GM18498 (cell line): ENCODE measurements around the gene ARF3.
A peak's percentile ranks its signal among the peaks of the same experiment; 100 is the strongest.

Experiments
- ATAC-seq: cut with Tn5 transposase; IDR thresholded peaks from one replicate; pipeline ENCODE4 v1.9.1; 2021; ENCODE audit warnings: mild to moderate bottlenecking, moderate library complexity; ENCODE audit not compliant: unreplicated experiment

ARF3 gene

GRCh38 chr12:48957141-48958048 lies at the start of gene ARF3:
ARF3 (minus strand) TSS chr12:48957487; CDS start chr12:48941095, 16,392 bp downstream.
- ATAC-seq: peak; percentile 94

DNA sequence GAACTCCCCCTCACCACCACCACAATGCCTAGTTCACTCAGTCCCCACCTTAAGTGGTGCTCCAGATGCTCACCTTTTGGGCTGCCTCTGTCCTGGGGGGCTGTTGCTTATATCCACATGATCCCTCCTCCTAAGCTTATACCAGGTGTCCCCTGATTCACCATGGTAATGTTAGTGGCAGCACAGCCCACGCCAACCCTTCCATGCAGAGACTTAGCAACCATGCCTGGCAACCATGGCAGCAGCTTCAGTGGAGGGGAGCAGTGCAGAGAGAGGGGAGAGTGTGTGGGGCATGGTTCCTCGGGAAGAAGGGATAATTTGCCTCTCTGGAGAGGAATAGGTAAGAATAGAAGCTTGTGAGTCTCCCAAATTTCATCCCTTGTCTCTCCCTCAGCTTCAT lies 43.1 kb upstream of the ARF3 start:
- no peak for ATAC-seq

DNA sequence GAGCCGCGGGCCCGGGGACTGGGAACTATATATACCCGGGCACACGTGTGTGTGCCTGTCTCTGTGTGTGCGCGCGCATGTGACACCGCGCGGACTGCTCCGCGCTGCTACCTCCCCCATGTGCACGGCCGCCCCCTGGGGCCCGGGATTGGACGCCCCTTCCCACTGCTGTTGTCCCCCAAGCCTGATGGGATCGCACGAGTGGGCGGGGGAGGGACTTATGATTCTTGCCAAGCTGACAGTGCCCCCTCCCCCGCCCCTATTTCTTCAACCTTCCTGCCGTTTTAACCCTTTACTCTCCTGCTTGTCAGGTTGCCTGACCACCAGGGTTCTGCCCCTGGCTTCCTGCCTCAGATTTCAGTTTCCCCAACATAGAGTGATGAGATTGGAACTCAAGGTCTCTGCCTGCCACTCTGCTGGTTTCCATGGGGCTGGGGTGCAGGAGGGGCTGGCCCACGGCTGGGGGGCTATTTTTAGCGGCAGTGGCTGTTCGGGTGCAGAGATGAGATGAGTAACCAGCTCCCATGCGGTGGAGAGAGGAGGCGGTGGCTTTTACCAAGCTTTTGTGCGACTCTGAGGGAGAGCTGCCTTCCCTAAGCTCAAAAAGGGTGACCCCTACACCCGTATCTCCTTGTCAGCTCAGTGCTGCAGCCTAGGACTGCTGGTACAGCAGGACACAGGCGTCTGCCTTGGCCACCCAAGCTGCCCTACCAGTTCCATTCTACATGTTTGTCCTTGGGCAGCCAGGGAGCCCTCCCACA lies 42.3 kb upstream of the ARF3 start, which contains the start of gene DDN:
Gene DDN (minus strand): TSS at position 5 of the 761 bp plus-strand sequence. CDS start 88 bp downstream, outside the sequence.
- no peak for ATAC-seq

DNA sequence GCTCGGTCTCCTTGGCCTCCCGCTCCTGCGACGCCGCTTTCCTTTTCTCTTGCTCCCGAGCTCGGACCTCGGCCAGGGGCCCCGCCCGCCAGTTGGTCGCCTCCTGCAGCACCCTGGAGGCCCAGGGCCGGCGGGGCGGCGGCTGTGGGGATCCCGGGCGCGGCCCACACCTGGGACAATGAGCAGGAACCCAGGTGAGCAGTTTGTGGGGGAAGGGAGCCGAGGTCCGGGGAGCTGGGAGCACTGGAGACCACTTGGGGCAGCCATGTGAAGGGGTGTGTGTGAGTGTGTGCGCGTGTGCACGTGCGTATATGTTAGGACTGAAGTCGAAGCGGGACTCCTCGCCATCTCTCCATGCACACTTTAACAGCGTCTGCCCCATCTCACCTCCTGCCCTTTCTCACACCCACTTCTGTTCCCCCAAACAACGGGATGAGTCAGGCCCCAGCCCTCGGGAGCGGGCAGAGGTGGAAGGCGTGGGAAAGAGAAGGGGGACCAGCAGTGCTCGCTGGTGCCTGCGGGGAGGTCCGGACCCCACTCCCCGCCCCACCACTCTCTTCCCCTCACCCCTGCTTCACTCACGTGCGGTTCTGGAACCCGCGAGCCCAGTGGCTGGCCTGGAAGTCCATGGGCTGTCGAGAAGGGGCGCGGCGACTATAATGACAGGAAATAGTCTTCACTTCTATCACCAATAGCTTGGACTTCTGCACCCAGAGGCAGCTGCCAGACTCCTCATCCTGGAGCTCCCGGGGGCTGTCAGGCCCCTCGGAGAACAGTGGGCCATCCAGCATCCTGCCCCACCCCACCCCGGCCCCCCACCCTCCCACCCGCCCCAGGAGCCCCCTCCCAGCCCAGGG lies 41.4 kb upstream of the ARF3 start:
- ATAC-seq: peak; percentile 22

DNA sequence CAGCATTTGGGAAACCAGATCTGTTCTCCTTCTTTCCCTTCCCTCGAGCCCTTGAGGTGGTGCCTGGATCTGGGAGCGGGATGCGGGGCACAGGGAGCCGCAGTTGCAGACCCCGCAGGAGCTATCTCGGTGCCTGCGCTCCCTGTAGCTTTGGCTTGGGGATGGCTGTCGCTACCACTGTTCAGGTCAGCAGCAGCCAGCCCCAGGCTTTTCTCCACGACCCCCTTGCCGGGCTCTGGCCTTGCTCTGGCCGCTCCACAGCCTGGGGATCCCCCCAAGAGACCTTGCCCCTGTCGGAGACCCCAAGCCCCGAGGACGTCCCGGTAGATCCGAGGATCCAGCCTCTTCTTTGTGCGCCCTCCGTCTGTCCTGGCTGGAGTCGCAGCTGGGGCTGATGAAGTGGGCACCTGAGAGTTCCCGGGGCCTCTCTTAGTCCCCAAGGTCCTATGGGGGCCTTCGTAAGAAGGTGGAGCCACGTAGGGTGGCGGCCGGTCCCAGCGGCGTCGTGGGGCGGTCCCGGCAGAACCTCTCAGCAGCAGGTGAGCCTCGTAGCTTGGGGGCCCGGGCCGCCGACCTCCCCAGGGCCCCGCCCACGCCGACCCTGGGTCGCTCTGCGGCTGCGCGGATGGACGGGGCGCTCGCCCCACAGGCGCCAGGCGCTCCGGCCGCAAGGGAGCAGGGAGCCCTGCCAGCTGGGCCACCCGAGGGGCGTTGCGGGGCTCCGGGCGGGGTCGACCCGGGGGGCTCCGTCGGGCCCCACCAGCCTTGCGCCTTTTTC lies 40.6 kb upstream of the ARF3 start:
- ATAC-seq: peak; percentile 39

- ATAC-seq: no peak
Measured at GRCh38 chr12:48996794-48997718, 39.8 kb upstream of the ARF3 start.

DNA sequence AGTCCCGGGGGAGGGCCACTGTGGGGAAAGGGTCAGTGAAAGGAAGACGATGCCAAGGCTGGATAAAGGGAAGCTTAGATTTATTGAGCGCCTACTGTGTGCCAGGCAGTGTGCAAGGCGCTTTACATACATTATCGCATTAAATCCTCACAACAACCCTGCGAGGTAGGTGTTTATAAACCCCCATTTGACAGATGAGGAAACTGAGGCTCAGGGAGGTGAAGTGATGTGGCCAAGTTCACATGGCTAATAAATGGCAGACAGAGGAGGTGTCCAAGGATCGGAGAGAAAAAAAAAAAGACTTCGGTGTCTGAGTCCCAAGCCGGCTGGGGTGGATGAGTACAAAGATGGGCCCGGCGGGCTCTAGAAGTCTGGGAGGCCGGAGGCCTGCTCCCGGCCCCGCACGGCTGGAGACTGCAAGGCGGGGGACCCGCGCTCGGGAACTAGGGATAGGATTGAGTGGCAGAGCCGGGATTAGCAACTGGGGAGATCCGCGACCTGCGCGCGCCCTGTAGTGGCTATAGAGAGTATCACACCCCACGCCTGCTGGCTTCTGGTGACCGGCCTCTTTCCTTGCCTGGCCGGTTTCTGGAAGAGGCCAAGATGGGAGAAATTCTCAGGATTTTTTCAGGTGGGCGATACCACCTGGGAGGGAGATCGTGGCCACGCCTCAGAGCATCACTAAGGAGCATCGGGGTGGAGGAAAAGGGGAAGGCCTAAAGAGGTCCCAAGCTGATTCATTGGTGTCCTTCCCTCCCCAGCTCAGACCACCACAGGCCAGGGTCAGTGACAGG lies 38.0 kb upstream of the ARF3 start:
- ATAC-seq: peak; percentile 43

DNA sequence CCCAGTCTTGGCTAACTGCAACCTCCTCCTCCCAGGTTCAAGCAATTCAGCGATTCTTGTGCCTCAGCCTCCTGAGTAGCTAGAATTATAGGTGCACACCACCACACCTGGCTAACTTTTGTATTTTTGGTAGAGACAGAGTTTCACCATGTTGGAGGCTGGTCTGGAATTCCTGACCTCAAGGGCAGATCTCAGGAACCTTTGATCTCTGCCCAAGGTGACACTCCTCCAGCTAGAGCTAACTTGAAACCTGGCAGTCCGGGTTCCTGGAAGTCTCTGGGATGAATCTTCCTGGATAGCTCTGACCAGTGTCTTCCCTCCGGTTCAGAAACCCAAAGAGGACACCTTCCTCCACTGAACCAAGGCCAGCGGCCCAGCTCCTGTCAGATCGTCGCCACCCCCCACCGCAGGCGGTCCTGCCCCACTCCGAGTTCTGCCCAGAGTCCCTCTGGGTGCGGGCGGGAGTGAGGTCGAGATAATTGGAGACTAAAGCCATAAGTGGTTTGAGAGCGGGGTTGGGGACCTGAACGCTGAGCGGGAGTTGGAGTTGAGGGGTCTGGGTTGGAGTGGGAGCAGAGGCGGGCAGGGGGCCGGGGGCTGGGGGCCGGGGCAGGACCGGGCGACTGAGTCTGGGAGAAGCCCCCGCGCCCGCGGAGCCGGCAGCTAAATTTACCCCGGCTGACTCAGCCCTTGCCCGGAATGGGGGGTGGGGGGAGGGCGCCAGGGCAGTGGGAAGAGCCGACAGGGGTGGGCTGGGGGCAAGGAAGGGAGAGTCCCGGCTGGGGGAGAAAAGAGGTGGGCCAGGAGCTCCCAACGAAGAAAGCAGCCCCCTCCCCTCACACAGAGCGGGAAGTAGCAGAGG lies 37.2 kb upstream of the ARF3 start:
- ATAC-seq: no peak

GRCh38 chr12:48993787-48994186 lies 36.5 kb upstream of the ARF3 start:
- no peak for ATAC-seq

DNA sequence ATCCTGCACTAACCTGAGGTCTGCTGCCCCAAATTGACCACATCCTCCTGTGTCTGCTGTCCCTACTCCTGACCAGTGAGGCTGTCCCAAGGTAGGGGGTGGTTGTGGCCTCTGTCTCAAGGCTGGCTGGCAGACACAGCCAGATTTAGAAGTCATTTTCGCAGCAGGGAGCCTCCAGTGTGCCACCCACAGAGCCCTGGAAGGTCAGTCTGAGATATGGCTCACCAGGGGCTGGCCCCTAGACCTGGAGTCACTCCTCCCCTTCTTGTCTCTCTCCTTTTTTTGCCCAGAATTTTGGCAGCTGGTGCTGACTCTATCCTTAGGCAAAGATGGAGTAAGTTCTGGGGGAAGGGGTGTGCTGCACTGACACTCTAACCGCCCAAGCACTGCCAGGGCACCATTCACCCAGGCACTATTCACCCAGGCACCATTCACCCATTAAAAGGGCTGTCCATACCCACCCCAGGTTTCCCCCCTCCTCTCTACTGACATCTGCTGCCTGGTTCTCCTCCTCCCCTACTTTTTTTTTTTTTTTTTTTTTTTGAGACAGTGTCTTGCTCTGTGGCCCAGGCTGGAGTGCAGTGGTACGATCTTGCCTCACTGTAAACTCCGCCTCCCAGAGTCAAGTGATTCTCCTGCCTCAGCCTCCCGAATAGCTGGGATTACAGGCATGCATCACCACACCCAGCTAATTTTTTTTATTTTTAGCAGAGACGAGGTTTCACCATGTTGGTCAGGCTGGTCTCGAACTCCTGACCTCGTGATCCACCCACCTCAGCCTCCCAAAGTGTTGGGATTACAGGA lies 34.2 kb upstream of the ARF3 start:
- no peak for ATAC-seq

DNA sequence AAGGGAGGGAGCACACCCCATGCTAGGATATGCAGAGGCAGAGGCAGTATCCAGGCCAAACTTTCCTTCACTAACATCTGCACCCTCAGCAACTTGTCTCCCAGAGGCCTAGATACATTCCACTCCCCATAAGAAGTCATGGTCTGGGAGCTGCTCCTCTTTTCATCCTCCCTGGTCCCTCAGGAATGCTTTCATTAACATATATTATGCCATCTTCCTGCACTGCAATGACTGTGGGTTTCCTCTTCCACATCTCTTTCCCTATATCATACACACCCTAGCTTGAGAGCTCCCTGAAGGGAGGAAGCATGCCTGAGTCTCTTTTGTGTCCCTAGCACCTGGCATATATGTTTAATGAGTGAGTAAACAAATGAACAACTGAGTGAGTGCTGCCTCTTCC lies 33.3 kb upstream of the ARF3 start:
- no peak for ATAC-seq

DNA sequence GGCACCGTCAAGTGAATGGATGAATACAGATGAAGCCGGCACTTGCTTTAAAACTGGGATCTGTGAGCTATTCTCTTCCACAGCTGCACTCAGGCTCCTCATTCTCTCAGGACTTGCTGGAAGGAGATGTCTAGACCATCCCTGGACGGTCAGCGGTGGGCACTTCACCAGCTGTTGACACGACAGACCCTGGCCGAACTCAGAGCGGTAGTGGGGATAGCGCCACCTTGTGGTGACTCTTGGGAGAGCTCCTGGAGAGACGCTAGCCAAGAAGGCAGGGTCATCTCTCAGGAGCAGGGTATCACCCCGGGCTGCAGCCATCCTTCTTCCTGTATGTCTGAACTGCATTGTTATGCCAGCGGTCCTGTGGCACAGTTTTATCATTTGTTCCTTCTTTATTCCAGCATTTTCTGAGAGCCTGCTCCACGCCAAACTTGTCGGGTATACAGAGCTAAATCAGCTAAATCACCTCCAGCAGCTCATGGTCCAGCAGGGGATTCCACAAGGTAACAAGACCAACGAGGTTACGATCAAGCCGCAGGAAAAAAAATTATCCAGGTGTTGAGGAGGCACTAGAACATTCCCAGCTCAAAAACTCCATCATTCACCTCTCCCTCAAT lies 30.9 kb upstream of the ARF3 start:
- peak; percentile 55 for ATAC-seq

GRCh38 chr12:48986720-48987291 lies 29.5 kb upstream of the ARF3 start:
- no peak for ATAC-seq

- no peak for ATAC-seq
Measured at GRCh38 chr12:48985901-48986300, 28.6 kb upstream of the ARF3 start.

DNA sequence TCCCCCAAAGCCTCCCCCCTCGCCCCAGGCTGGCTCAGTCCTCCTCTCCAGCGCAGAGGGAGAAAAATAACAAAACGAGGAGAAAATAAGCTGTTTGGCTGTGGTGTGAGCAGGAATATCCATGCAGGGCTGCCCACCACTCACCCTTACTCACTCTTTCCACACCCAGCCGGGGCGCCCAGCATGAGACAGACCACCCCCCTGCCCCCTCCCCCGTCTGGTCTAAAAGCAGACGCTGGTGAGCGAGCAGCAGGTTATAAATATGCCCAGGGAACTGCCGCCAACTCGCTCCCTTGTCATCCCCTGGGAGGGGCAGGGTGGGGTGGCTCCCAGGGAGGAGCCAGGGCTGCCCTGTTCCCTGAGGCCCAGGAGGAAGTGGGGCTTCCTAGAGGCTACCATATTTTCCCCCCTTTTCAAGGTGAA lies 28.2 kb upstream of the ARF3 start:
- ATAC-seq: no peak
